Measurements from ENCODE around the gene RIPPLY1. TPM values are rescaled to one million over a fixed set of nuclear protein-coding genes. Genes with fewer than 3 reads are reported as not detected.

Gene RIPPLY1
- total RNA-seq, 1 experiment from 2014 or later = not detected

Other genes with a start within 250 kb of the RIPPLY1 start
- gene RNF128, start 176.6 kb downstream of the RIPPLY1 start, total RNA-seq (2014; rRNA removed; shearing (Covaris generic)) = 0.30 and 0.64 TPM in 2 replicates
- gene TBC1D8B, start 100.7 kb downstream of the RIPPLY1 start, total RNA-seq (2014; rRNA removed; shearing (Covaris generic)) = 0.94 and 1.9 TPM in 2 replicates
- 0.03 and 0.10 TPM in 2 replicates for gene CLDN2, start 17.1 kb upstream of the RIPPLY1 start, total RNA-seq (2014; rRNA removed; shearing (Covaris generic))
- gene MORC4, start 96.9 kb upstream of the RIPPLY1 start, total RNA-seq (2014; rRNA removed; shearing (Covaris generic)) = 14.4 and 14.7 TPM in 2 replicates
- 6.3 and 8.1 TPM in 2 replicates for gene RBM41, start 215.5 kb upstream of the RIPPLY1 start, total RNA-seq (2014; rRNA removed; shearing (Covaris generic))

Measured in HT1080 (cell line).